Astrocyte (in vitro differentiated cells and primary cell): ENCODE data around the gene EPHB1.

ENCODE experiments used
- CTCF ChIP-seq: IDR thresholded peaks from 2 replicates; pipeline ENCODE4 v1.5.1; 2011; ENCODE audit warnings: low read depth, mild to moderate bottlenecking, inconsistent platforms, low read length, moderate library complexity; ENCODE audit not compliant: insufficient read depth
- EZH2 ChIP-seq: IDR thresholded peaks from 2 replicates; pipeline ENCODE4 v1.6.1; 2012; ENCODE audit warnings: mild to moderate bottlenecking, low read length, inconsistent platforms; ENCODE audit not compliant: insufficient read depth

GRCh38 chr3:135083756-135084155 is 288.7 kb downstream of the EPHB1 start:
- TF ChIP-seq CTCF (no peak), EZH2 (no peak)
